ENCODE results near the gene MVD.

Gene MVD

GRCh38 chr16:88645941-88646340 lies 16.9 kb downstream of the MVD start:
- no peak for DNase-seq (ENCODE audit: extremely low read depth, insufficient read length)
- TF ChIP-seq CTCF (IDR thresholded peaks at IDR 0.05; ENCODE audit: insufficient read depth, low read length, poor library complexity, severe bottlenecking) = no peak
- no peaks in the 10 kb centered on the region for H3K27me3 ChIP-seq (replicated peaks; ENCODE audit: control insufficient read depth, insufficient read depth, low read length)
- peaks cover 34% of the 10 kb centered on the region for H3K36me3 ChIP-seq (ENCODE audit: control insufficient read depth, insufficient read depth, low read length)
- no peak overlapping the region for H3K4me3 ChIP-seq (replicated peaks; ENCODE audit: low read depth, low read length)

GRCh38 chr16:88645455-88645854 lies 17.4 kb downstream of the MVD start:
- Histone ChIP-seq H3K4me3 (replicated peaks; ENCODE audit: low read depth, low read length) (no peak overlapping the region), H3K36me3 (ENCODE audit: control insufficient read depth, insufficient read depth, low read length) (peaks cover 34% of the 10 kb centered on the region), H3K27me3 (replicated peaks; ENCODE audit: control insufficient read depth, insufficient read depth, low read length) (no peaks in the 10 kb centered on the region)
- no peak for TF ChIP-seq CTCF (IDR thresholded peaks at IDR 0.05; ENCODE audit: insufficient read depth, low read length, poor library complexity, severe bottlenecking)
- DNase-seq (ENCODE audit: extremely low read depth, insufficient read length) = no peak

- peaks cover 34% of the 10 kb centered on the region for H3K36me3 ChIP-seq (ENCODE audit: control insufficient read depth, insufficient read depth, low read length)
- TF ChIP-seq CTCF (IDR thresholded peaks at IDR 0.05; ENCODE audit: insufficient read depth, low read length, poor library complexity, severe bottlenecking) = no peak
- no peak for DNase-seq (ENCODE audit: extremely low read depth, insufficient read length)
- peaks cover 6% of the 10 kb centered on the region for H3K27me3 ChIP-seq (replicated peaks; ENCODE audit: control insufficient read depth, insufficient read depth, low read length)
- no peak overlapping the region for H3K4me3 ChIP-seq (replicated peaks; ENCODE audit: low read depth, low read length)
Observed at GRCh38 chr16:88643644-88643932, 19.3 kb downstream of the MVD start.

- no peak overlapping the region for H3K4me3 ChIP-seq (replicated peaks; ENCODE audit: low read depth, low read length)
- no peak for DNase-seq (ENCODE audit: extremely low read depth, insufficient read length)
- peaks cover 34% of the 10 kb centered on the region for H3K36me3 ChIP-seq (ENCODE audit: control insufficient read depth, insufficient read depth, low read length)
- peaks cover 9% of the 10 kb centered on the region for H3K27me3 ChIP-seq (replicated peaks; ENCODE audit: control insufficient read depth, insufficient read depth, low read length)
- TF ChIP-seq CTCF (IDR thresholded peaks at IDR 0.05; ENCODE audit: insufficient read depth, low read length, poor library complexity, severe bottlenecking) = no peak
Observed at GRCh38 chr16:88642881-88643643, 19.8 kb downstream of the MVD start.

- H3K36me3 ChIP-seq (ENCODE audit: control insufficient read depth, insufficient read depth, low read length) = peaks cover 18% of the 10 kb centered on the region
- peaks cover 9% of the 10 kb centered on the region for H3K27me3 ChIP-seq (replicated peaks; ENCODE audit: control insufficient read depth, insufficient read depth, low read length)
- H3K4me3 ChIP-seq (replicated peaks; ENCODE audit: low read depth, low read length) = no peak overlapping the region
- no peak for DNase-seq (ENCODE audit: extremely low read depth, insufficient read length)
- TF ChIP-seq CTCF (IDR thresholded peaks at IDR 0.05; ENCODE audit: insufficient read depth, low read length, poor library complexity, severe bottlenecking) = no peak
Observed at GRCh38 chr16:88640498-88641247, 22.2 kb downstream of the MVD start.
